HG03342 (cell line): Measurements from ENCODE around the gene FAM76A.
A peak's percentile ranks its signal among the peaks of the same experiment; 100 is the strongest.
"Not testable (repeated sequence)": the region's sequence is repeated elsewhere in the genome, so short reads cannot be mapped to it uniquely, and the experiment has no call there.

Experiments used
- ATAC-seq: cut with Tn5 transposase; IDR thresholded peaks from one replicate; pipeline ENCODE4 v1.9.1; 2021; ENCODE audit warnings: mild to moderate bottlenecking, moderate library complexity; ENCODE audit not compliant: unreplicated experiment

Gene FAM76A

GRCh38 chr1:27725374-27726172, at the start of gene FAM76A:
Gene FAM76A, plus strand, starts transcription at chr1:27725961. Its CDS starts 120 bp downstream, at chr1:27726081.
- ATAC-seq: peak; percentile 95

GRCh38 chr1:27676410-27676809, 49.4 kb upstream of the FAM76A start:
- no peak for ATAC-seq

- no peak for ATAC-seq
Observed at GRCh38 chr1:27678747-27679146, 47.0 kb upstream of the FAM76A start.

GRCh38 chr1:27680225-27680791, 45.5 kb upstream of the FAM76A start:
- not testable (repeated sequence) for ATAC-seq

GRCh38 chr1:27681580-27681979, 44.2 kb upstream of the FAM76A start:
- not testable (repeated sequence) for ATAC-seq

GRCh38 chr1:27682351-27682944, 43.3 kb upstream of the FAM76A start:
- ATAC-seq: no peak

GRCh38 chr1:27684176-27684575, 41.6 kb upstream of the FAM76A start:
- no peak for ATAC-seq

GRCh38 chr1:27686223-27686990, 39.4 kb upstream of the FAM76A start:
- no peak for ATAC-seq

- no peak for ATAC-seq
Observed at GRCh38 chr1:27687906-27688305, 37.9 kb upstream of the FAM76A start.

GRCh38 chr1:27689423-27690173, 36.2 kb upstream of the FAM76A start:
- peak; percentile 68 for ATAC-seq

GRCh38 chr1:27690183-27690582, 35.6 kb upstream of the FAM76A start:
- ATAC-seq: no peak

- ATAC-seq: not testable (repeated sequence)
Observed at GRCh38 chr1:27696835-27697234, 28.9 kb upstream of the FAM76A start.

GRCh38 chr1:27704958-27705357, 20.8 kb upstream of the FAM76A start:
- no peak for ATAC-seq

GRCh38 chr1:27705545-27705944, 20.2 kb upstream of the FAM76A start:
- no peak for ATAC-seq

- no peak for ATAC-seq
Observed at GRCh38 chr1:27710574-27710973, 15.2 kb upstream of the FAM76A start.

- ATAC-seq: no peak
Observed at GRCh38 chr1:27713139-27713725, 12.5 kb upstream of the FAM76A start.

- no peak for ATAC-seq
Observed at GRCh38 chr1:27713869-27714513, 11.8 kb upstream of the FAM76A start.

- no peak for ATAC-seq
Observed at GRCh38 chr1:27716262-27716895, 9.4 kb upstream of the FAM76A start.
